GM12878 (cell line): ENCODE results near the gene DPP6. TPM values are rescaled to one million over a fixed set of nuclear protein-coding genes. Genes with fewer than 3 reads are reported as not detected.

ENCODE experiments used
- ATAC-seq: fragments of 200-7000 bp; cut with Tn5 transposase; 3 replicates; pipeline ENCODE4 v1.9.1; 2020; ENCODE audit warnings: mild to moderate bottlenecking, moderate library complexity
- BruUV-seq: library from RNA; stranded (reverse); fragments of 400-500 nt; replicated peaks from 2 replicates; lab custom pipeline; 2021; lab: Mats Ljungman, UMichigan
- CTCF ChIA-PET: fragments of 300-600 bp; sonication (Branson Sonifier 250); formaldehyde crosslinking; extraction: SDS; loops from one replicate; lab custom pipeline; 2021; ENCODE audit warnings: inconsistent platforms; lab: Yijun Ruan, JAX
- POLR2A ChIA-PET: fragments of 350-600 bp; formaldehyde crosslinking; extraction: SDS; loops from one replicate; lab custom pipeline; 2021; ENCODE audit warnings: inconsistent platforms; lab: Charles Lee
- RAD21 ChIA-PET: fragments of 300-600 bp; sonication (Branson Sonifier 250); formaldehyde crosslinking; loops from one replicate; lab custom pipeline; 2023; ENCODE audit warnings: antibody characterized with exemption; ENCODE audit not compliant: unreplicated experiment; lab: Charles Lee
- SMC1A ChIA-PET: fragments of 300-600 bp; sonication (Branson Sonifier 250); formaldehyde crosslinking; loops from one replicate; lab custom pipeline; 2023; ENCODE audit not compliant: unreplicated experiment, uncharacterized antibody; lab: Charles Lee
- DNase-seq: peaks from one replicate; pipeline ENCODE4 v3.0.0-alpha.2; 2011; ENCODE audit warnings: low read depth, low spot score
- FAIRE-seq: peaks from 3 replicates; lab custom pipeline; 2011; peaks lifted over from hg19 to GRCh38; lab: Jason Lieb, UNC
- H2AFZ ChIP-seq: 2 replicates; pipeline ENCODE4 v1.6.0; 2011; ENCODE audit warnings: low read depth, low read length, control low read depth; ENCODE audit not compliant: control insufficient read depth
- H3K27ac ChIP-seq: 2 replicates; pipeline ENCODE4 v1.5.1; 2011; ENCODE audit warnings: control low read depth; ENCODE audit not compliant: control insufficient read depth, insufficient read depth
- H3K27me3 ChIP-seq, 2 experiments: replicated peaks in 1 of 2; 2 replicates each; pipeline versions ENCODE4 v1.6.0 to v1.6.1; 2011; ENCODE audit warnings: low read length in 1 of 2; ENCODE audit not compliant: control insufficient read depth in 2 of 2, insufficient read depth in 2 of 2
- H3K36me3 ChIP-seq, 2 experiments: 2 replicates each; pipeline ENCODE4 v1.5.1; 2011; ENCODE audit warnings: low read length in 1 of 2; ENCODE audit not compliant: control insufficient read depth in 2 of 2, insufficient read depth in 2 of 2
- H3K4me1 ChIP-seq: 2 replicates; pipeline ENCODE4 v1.6.1; 2011; ENCODE audit warnings: mild to moderate bottlenecking, low read length, moderate library complexity, mixed read lengths; ENCODE audit not compliant: control insufficient read depth, insufficient read depth
- H3K4me2 ChIP-seq: 2 replicates; pipeline ENCODE4 v1.6.0; 2011; ENCODE audit warnings: control low read depth; ENCODE audit not compliant: control insufficient read depth, insufficient read depth
- H3K4me3 ChIP-seq: fragments of 200-600 bp; sonication (generic); 2 replicates; pipeline ENCODE4 v1.5.1; 2016
- H3K79me2 ChIP-seq: 2 replicates; pipeline ENCODE4 v1.6.0; 2011; ENCODE audit warnings: low read length; ENCODE audit not compliant: control insufficient read depth, insufficient read depth
- H3K9ac ChIP-seq: 2 replicates; pipeline ENCODE4 v1.8.0; 2011; ENCODE audit warnings: low read length, control low read depth, mixed read lengths; ENCODE audit not compliant: control insufficient read depth, insufficient read depth
- H3K9me3 ChIP-seq: replicated peaks from 3 replicates; pipeline ENCODE4 v1.5.1; 2011; ENCODE audit warnings: mild to moderate bottlenecking, low read length; ENCODE audit not compliant: control insufficient read depth, insufficient read depth
- H4K20me1 ChIP-seq: 2 replicates; pipeline ENCODE4 v1.6.0; 2011; ENCODE audit not compliant: control insufficient read depth, insufficient read depth
- SRF ChIP-seq, 2 experiments: IDR thresholded peaks; 2 replicates each; pipeline ENCODE4 v1.6.1; 2011; ENCODE audit warnings: low read depth in 2 of 2, low read length in 2 of 2, mild to moderate bottlenecking in 1 of 2, moderate library complexity in 1 of 2
- TCF12 ChIP-seq: IDR thresholded peaks from 2 replicates; pipeline ENCODE4 v1.6.1; 2011; ENCODE audit warnings: low read depth, mild to moderate bottlenecking, low read length
- TCF3 ChIP-seq: IDR thresholded peaks from 2 replicates; pipeline ENCODE4 v1.6.1; 2012; ENCODE audit warnings: low read depth, mild to moderate bottlenecking, low read length, borderline replicate concordance; ENCODE audit not compliant: insufficient read depth
- WGBS: methylation state at CpG from one replicate; pipeline ENCODE4 v1.1.6; 2016; ENCODE audit warnings: low lambda C conversion rate; ENCODE audit not compliant: insufficient replicate concordance, insufficient coverage; ENCODE audit errors: missing lambda C conversion rate; 5-methylcytosine and 5-hydroxymethylcytosine counted together
- in situ Hi-C: fragments of 300-500 bp; cut with MboI; formaldehyde crosslinking; loops from 9 replicates; pipeline ENCODE4 v1.14.3; 2018; ENCODE audit warnings: mixed read lengths
- intact Hi-C: fragments of 100-400 bp; cut with micrococcal nuclease; formaldehyde crosslinking; loops from one replicate; pipeline ENCODE4 v1.14.2; 2022; ENCODE audit not compliant: unreplicated experiment
- polyA plus RNA-seq, 11 experiments: library from polyadenylated mRNA; depleted of rRNA in 4 of 11; unstranded in 6 of 11; stranded (reverse) in 5 of 11; fragments of >200 nt; fragmentation: Nextera tagmentation in 4 of 11; fragmentation: Illumina TruSeq in 1 of 11; extraction: Ambion mirVana in 4 of 11; extraction: Trizol in 1 of 11; gene quantifications; 1 replicate in 1 of 11; 2 replicates in 10 of 11; pipeline versions ENCODE4 v1.2.1 to v1.2.3, GENCODE V29; 2011 to 2016; ENCODE audit warnings: inconsistent platforms in 2 of 11, missing spikeins in 2 of 11, low read depth in 1 of 11
- total RNA-seq, 4 experiments: library from RNA; depleted of rRNA in 3 of 4; stranded (reverse); fragments of >200 nt in 3 of 4; fragmentation: Illumina TruSeq in 1 of 4; extraction: Trizol in 1 of 4; gene quantifications; 2 replicates each; pipeline versions ENCODE4 v1.2.1 to v1.2.3, GENCODE V29; 2013 to 2021
- TF ChIP-seq, protein P1 (sequence below): fragments of 450-650 bp; formaldehyde crosslinking; IDR thresholded peaks from 2 replicates; pipeline ENCODE4 v1.4.0; 2022; ENCODE audit warnings: mild to moderate bottlenecking, moderate library complexity

DPP6 gene
- total and polyA plus RNA-seq, 10 of the 15 experiments (the other 5 are each of a cell fraction or from before 2014, with no cell fraction given): not detected

DNA sequence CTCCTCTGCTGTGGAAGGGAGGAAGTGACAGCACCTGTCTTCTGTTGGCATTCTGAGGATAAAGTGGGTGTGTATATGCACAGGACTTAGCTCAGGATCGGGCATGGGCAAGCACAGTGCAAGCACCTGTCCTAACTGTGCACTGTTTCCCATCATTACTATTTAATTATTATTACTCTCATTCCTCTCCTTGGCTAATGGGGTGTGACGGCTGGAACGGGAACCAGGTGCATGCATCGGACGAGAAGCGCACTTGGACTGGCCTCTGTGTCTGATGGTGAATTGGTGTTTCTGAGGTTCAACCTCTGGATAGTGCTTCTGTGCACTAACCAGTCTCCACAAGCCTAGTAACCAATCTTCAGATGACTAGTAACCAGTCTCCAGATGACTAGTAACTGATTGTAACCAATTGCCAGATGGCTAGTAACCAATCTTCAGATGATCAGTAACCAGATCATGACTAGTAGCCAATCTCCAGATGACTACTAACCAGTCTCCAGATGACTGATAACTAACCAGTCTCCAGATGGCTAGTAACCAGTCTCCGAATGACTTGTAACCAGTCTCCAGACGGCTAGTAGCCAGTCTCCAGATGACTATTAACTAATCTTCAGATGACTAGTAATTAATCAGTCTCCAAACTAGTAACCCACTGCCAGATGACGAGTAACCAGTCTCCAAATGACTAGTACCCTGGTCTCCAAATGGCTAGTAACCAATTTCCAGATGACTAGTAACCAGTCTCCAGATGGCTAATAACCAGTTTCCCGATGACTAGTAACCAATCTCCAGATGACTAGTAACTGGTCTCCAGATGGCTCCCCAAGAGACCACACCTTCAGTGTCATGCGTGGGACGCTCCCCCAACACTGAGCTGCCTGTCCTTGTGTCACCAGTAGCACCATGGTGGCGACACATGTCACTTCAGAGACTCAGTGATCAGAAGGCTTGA, 864.9 kb downstream of the DPP6 start (continued):
- no peak for TF ChIP-seq SRF (IDR thresholded peaks at IDR 0.05; ENCODE audit: low read depth in 2 of 2, low read length in 2 of 2)
- TF ChIP-seq TCF3: no peak

DNA sequence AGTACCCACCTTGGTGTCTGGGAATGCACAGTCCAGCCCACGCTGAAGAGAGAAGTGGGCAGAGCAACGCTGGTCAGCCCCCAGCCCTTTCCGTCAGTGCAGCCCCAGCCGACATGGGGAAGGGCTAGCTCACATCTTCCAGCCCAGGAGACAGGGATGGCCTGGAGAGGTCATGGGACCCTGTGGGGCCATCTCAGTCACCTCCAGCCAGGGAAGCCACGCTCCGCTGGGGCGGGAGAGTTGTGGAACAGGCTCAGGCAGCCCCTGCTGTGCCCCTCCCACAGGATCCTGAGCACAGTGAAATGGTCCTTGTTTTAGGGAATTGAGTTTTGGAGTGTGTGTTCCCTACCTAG, 865.6 kb downstream of the DPP6 start:
- DNase-seq (no peak), FAIRE-seq (no peak), ATAC-seq (no peak)
- ChIA-PET RAD21 (interaction anchor here (0.8 kb wide), 1 partner anchor 10 kb away, joined by 3 read pairs; no protein-coding TSS in a partner anchor), SMC1A (no interaction called here), POLR2A (no interaction called here), CTCF (interaction anchor here (0.6 to 8.1 kb wide), 3 partner anchors 10 to 427 kb away, joined by 3 to 61 read pairs (median 3); no protein-coding TSS in a partner anchor)
- TF ChIP-seq, protein P1, sequence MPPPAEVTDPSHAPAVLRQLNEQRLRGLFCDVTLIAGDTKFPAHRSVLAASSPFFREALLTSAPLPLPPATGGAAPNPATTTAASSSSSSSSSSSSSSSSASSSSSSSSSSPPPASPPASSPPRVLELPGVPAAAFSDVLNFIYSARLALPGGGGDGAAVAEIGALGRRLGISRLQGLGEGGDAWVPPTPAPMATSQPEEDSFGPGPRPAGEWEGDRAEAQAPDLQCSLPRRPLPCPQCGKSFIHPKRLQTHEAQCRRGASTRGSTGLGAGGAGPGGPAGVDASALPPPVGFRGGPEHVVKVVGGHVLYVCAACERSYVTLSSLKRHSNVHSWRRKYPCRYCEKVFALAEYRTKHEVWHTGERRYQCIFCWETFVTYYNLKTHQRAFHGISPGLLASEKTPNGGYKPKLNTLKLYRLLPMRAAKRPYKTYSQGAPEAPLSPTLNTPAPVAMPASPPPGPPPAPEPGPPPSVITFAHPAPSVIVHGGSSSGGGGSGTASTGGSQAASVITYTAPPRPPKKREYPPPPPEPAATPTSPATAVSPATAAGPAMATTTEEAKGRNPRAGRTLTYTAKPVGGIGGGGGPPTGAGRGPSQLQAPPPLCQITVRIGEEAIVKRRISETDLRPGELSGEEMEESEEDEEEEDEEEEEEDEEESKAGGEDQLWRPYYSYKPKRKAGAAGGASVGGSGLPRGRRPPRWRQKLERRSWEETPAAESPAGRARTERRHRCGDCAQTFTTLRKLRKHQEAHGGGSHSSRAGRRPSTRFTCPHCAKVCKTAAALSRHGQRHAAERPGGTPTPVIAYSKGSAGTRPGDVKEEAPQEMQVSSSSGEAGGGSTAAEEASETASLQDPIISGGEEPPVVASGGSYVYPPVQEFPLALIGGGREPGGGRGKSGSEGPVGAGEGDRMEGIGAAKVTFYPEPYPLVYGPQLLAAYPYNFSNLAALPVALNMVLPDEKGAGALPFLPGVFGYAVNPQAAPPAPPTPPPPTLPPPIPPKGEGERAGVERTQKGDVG: no peak
- no peak for TF ChIP-seq TCF12
- H3K4me3 ChIP-seq: no peak overlapping the region
- no TSS peak for BruUV-seq
- no peaks in the 10 kb centered on the region for H3K79me2 ChIP-seq
- no peak overlapping the region for H3K9ac ChIP-seq
- no peak overlapping the region for H3K27ac ChIP-seq
- H2AFZ ChIP-seq: no peak overlapping the region
- H3K4me1 ChIP-seq: no peaks in the 10 kb centered on the region
- 0 out of 3 replicates have a peak, but pooled peaks cover 1% of the 10 kb centered on the region for H3K9me3 ChIP-seq
- H3K4me2 ChIP-seq: no peak overlapping the region
- no peaks in the 10 kb centered on the region; a peak in 1 of 4 replicates for H3K27me3 ChIP-seq
- H4K20me1 ChIP-seq: no peaks in the 10 kb centered on the region
- WGBS: 60% methylated on average over 7 of the region's 7 CpGs
- in situ Hi-C loops (no loop called here), intact Hi-C loops (no loop called here)
- H3K36me3 ChIP-seq: no peaks in the 10 kb centered on the region
